Activated CD4-positive, alpha-beta T cell treated with anti-CD3 and anti-CD28 coated beads, Interleukin-2, amount 50 U/mL, for 48 hours (primary cell): ENCODE results near the gene HGFAC.
"Not testable (repeated sequence)": the region's sequence is repeated elsewhere in the genome, so short reads cannot be mapped to it uniquely, and the experiment has no call there.

ENCODE experiments used
- DNase-seq, 2 experiments: peaks; one replicate each; pipeline ENCODE4 v3.0.0-alpha.2; 2020

HGFAC gene

GRCh38 chr4:3441501-3442459 is at the start of gene HGFAC:
TSS of gene HGFAC (plus strand) at chr4:3441968. CDS start at chr4:3442002, 34 bp downstream.
- no peak for DNase-seq

- DNase-seq = no peak
These were observed 49.4 kb upstream of the HGFAC start for GRCh38 chr4:3392321-3392720.

DNA sequence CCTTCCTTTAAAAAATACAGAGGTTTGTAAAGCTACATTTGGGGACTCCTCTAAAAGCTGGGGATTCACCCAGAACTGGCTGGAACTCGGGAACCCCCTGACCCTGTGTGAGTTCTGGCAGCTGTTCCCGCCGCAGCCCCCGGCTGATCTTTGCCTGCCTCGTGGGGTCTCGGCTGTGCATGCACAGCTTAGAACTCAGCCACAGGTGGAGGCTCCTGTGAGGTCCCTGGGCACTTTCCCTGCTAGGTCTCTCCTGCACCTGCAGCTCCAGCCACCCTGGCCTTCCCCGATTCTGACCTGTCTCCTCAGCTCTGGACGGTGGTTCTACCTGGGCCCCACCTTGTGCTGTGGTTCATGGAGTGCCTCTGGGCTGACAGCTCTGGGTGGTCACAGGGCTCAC is 48.6 kb upstream of the HGFAC start:
- DNase-seq = no peak

GRCh38 chr4:3396600-3396999 is 45.2 kb upstream of the HGFAC start:
- DNase-seq = no peak

- DNase-seq = no peak
These were observed 44.6 kb upstream of the HGFAC start for GRCh38 chr4:3397128-3397527.

DNA sequence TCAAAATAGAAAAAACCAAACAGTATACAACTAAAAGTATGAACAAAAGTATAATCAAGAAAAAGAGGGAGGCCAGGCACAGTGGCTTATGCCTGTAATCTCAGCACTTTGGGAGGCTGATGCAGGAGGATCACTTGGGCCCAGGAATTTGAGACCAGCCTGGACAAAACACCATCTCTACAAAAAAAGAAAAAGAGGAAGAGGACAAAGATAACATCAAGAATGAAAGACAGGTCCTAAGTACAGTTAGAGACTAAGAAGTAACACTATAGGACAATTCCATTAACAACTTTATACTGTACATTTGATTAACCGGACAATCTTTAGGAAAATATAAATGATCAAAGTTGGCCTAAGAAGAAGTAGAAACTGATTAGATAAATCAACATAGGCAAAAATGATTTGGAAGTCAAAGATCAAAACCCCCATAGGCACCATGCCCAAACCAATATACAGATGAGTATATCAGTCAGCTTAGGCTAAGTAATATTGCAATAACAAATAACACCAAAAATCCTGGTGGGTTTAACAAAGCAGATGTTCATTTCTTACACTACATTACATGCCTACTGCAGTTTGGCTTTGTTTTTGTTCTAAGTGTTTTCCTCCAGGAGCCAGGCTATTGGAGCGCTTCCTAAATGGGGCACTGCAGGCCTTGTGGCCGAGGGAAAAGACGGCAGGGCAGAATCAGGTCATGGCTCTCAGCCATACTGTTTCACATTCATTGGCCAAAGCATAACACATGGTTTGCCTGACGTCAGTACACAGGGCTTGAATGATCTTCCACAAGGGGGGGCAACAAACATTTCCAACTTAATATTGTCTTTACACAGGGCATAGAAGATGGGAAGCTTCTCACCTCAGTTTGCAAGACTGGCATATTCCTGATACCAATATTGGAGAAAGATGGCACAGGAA is 42.2 kb upstream of the HGFAC start:
- DNase-seq = no peak

DNA sequence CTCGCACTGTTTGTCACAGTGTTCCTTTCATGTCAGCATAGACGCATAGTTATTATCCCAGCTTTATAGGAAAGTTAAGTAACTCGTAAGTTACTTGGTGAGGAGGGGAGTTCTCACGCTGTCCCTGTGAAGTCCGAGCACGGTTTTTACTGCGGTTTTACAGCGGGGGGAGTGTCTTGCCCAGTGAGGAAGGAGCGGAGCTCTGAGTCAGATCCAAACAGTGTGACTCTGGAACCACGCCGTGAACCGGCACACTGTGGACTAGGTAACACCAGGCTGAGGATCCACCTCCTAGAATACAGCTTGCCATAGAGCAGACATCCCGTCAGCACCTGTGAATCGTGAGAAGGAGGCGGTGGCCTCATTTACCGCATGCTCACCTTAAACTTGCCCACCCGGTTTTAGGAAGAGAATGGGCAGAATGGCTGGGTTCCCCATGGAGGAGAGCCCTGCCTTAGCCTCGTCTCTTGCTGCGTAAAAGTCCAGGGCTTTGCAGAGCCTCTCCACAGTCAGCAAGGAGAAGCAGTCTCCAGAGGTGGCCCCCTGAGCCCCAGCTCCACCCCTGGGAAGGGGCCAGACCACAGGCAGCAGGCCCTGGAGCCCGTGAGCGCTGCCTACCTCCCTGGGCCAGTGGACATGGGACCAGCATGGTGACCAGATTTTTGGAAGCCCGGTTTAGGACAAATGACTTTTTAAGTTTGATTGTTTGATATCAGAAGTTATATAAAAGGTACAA is 40.2 kb upstream of the HGFAC start:
- DNase-seq = no peak

DNA sequence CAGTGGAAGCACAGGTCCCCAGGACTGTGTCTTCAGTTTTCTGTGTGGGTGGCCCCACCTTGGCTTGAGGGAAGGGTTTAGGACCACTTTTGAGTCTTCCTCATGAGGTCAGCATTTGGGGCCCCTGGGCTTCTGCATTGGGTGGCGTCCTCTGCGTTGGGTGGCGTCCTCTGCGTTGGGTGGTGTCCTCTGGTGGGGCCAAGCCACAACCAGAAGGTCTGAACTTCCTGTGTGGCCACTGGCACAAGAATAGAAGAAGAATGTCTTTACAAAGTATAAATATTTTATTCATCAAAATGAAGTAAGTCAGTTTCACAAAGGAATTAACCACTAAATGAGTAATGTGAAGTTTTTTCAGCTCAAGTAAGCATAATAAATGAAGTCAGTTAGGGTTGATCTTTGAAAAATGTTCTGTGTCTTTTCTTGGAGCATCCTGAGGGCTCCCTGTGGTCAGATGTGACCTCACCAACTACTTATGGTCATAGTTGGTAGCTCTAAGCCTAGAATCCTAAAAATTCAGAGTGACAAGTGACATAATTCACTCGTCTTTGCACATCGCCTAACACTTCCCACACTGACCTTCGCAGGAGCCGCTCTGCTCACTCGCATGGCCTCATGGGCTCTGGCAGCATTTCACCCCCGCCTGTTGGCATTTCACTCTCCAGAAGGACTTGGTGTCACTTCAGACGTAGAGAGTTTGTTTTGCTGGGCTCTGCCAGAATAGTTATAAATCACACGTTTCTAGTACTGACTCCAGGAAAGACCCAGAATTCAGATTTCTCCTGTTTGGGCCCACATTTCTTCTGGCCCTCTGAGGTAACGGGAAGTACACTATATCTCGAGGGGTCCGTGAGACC is 39.0 kb upstream of the HGFAC start:
- no peak for DNase-seq

- DNase-seq = no peak
These were observed 38.3 kb upstream of the HGFAC start for GRCh38 chr4:3403348-3403906.

- no peak for DNase-seq
These were observed 37.2 kb upstream of the HGFAC start for GRCh38 chr4:3404546-3404945.

GRCh38 chr4:3405176-3405575 is 36.6 kb upstream of the HGFAC start:
- no peak for DNase-seq

- DNase-seq = no peak
These were observed 35.7 kb upstream of the HGFAC start for GRCh38 chr4:3406021-3406420.

DNA sequence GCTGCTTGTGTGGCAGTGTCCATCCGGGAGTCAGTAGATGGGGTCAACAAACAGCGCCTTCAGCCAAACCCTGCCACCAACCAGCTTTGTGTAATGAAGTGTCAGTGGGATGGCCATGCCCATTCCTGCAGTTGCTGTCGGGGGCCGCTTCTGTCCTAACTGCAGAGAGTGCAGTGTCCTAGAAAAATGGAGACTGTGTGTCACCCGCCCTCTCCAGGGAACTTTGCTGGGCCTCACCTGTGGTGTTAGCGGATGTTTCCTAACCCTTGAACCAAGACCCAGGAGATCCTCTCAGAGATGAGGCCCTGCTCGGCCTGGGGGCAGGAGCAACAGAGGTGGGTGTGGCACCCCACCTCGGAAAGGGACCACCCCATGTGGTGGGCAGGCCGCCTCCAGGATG is 35.3 kb upstream of the HGFAC start:
- no peak for DNase-seq

GRCh38 chr4:3407171-3407771 is 34.5 kb upstream of the HGFAC start:
- no peak for DNase-seq

- no peak for DNase-seq
These were observed 33.6 kb upstream of the HGFAC start for GRCh38 chr4:3407930-3408792.

DNA sequence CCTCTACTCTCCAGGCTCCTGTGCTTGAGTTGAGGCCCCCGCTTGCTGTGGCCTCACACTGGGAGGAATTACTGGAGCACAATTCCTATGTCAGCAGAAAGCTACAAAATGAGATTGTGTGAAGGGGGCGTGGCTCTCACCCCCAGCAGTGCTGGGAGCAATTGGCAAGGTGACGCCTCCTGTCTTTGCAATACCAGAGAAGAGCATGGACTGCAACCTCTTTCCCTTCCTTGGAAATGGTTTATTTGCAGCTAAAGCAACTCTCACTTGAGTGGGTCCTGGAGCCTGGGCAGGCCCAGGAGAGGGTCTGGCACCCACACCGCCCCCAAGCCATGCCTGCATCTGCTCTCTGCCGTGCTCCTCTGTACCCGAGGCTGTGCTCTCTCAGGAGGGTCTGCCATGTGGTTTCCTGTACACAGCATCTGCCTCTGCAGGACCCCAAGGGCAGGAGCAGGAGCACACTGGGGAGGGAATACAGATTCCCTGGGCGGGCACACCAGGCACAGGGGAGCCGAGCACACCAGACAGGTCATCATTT is 32.9 kb upstream of the HGFAC start:
- no peak for DNase-seq

DNA sequence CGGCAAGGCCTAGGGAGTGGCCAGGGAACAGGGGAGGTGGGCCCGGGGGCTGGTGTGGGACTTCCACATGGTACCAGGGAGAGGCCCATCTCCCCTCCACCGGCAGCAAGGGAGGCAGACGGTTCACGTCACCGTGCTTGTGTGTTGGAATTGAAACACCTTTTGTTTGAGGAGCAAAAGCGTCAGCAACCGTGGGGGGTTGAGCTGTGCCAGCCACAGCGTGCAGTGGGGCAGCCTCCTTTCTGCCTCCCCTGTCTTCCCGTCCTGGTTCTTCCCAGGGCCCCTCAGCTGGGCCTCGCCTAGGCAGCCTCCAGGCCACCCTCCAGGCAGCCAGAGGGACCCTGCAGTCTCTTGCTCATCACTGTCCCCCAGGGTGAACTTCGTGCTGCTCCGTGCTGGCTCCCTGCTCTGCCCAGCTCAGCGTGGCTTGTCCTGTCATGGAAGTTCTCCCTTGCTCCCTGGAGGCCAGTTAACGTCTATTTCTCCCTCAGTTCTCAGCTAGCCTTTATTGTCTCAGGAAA is 32.1 kb upstream of the HGFAC start:
- no peak for DNase-seq

DNA sequence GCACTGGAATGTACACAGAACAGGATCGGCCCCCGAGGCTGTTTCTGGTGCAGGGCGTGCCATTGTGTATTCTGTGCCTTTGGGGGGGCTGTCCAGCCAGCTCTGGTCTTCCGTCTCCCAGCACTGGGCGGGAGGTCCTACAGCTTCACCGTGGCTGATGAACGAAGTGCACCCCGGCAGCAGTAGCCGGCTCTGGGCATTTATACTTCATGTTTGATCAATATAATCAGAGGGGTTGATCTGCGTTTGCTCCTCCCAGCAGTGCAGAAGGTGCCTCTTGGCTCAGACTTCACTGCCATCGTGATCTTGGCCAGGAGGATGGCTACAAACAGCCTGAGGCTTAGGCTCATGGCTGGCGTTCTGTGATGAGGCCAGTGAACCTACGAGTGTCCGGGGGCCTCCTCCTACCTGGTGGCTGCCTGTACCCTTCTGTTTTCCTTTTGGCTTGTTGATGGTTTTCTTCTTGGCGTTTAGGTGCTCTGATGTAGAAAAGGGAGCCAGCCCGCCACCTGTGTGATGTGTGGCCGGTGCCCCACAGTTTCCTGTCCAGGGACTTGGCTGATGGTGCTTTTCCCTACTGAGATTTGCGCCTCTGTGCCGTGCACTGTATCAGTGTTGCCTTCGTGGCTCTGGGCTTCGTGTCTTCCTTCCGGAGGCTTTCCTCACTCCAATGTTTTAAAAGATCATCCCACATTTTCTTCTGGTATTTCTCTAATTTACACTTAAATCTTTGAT is 31.2 kb upstream of the HGFAC start:
- no peak for DNase-seq

DNA sequence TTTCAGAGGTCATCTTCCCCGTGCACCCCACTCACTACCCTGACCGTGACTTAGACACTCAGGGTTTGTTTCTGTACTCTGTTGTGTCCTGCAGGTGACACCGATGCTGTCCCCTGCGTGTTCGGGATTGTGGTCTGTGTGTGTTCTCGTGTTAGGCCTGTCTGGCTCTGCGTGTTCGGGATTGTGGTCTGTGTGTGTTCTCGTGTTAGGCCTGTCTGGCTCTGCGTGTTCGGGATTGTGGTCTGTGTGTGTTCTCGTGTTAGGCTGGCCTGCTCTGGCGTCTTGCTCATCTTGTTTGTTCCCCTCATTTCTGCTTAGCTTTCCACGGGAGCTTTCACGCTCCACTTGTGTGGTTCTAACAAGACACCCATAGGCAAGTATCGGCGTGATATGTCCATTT is 30.6 kb upstream of the HGFAC start:
- not testable (repeated sequence) for DNase-seq
